HG03354 (cell line): Measurements from ENCODE around the gene TNNI2.

ENCODE experiments used
- ATAC-seq: cut with Tn5 transposase; IDR thresholded peaks from one replicate; pipeline ENCODE4 v1.9.1; 2021; ENCODE audit warnings: mild to moderate bottlenecking; ENCODE audit not compliant: unreplicated experiment, poor library complexity, severe bottlenecking

TNNI2 gene

GRCh38 chr11:1820463-1821325, 18.1 kb upstream of the TNNI2 start:
- ATAC-seq: no peak

GRCh38 chr11:1821562-1821961, 17.2 kb upstream of the TNNI2 start:
- ATAC-seq: no peak

- ATAC-seq: no peak
Measured at GRCh38 chr11:1822648-1823375, 16.0 kb upstream of the TNNI2 start.

GRCh38 chr11:1823376-1824220, 15.2 kb upstream of the TNNI2 start:
- ATAC-seq: no peak

- ATAC-seq: no peak
Measured at GRCh38 chr11:1824221-1825038, 14.4 kb upstream of the TNNI2 start.

- ATAC-seq: no peak
Measured at GRCh38 chr11:1825039-1825740, 13.6 kb upstream of the TNNI2 start.

- no peak for ATAC-seq
Measured at GRCh38 chr11:1825785-1826451, 12.9 kb upstream of the TNNI2 start.

GRCh38 chr11:1826552-1827094, 12.2 kb upstream of the TNNI2 start:
- ATAC-seq: no peak

GRCh38 chr11:1827095-1827813, 11.5 kb upstream of the TNNI2 start:
- no peak for ATAC-seq

- ATAC-seq: no peak
Measured at GRCh38 chr11:1827931-1828330, 10.8 kb upstream of the TNNI2 start.

GRCh38 chr11:1828542-1828941, 10.2 kb upstream of the TNNI2 start:
- ATAC-seq: no peak

GRCh38 chr11:1829039-1829820, 9.6 kb upstream of the TNNI2 start:
- no peak for ATAC-seq

- ATAC-seq: no peak
Measured at GRCh38 chr11:1830004-1830321, 8.8 kb upstream of the TNNI2 start.

GRCh38 chr11:1830322-1831223, 8.2 kb upstream of the TNNI2 start:
- no peak for ATAC-seq

- ATAC-seq: no peak
Measured at GRCh38 chr11:1831338-1832210, 7.2 kb upstream of the TNNI2 start.
